Gastroesophageal sphincter (tissue), 3 donors: ENCODE measurements around the gene U2AF2.

ENCODE experiments used
- POLR2A ChIP-seq, 2 donors: fragments of 450-650 bp; IDR thresholded peaks; one replicate each; pipeline ENCODE4 v1.6.1; 2017; ENCODE audit warnings: antibody characterized with exemption in 2 of 2, mild to moderate bottlenecking in 2 of 2, moderate library complexity in 1 of 2
- TF ChIP-seq, protein P1 (sequence below), 4 experiments: fragments of 200-600 bp in 2 of 4; fragments of 450-650 bp in 2 of 4; sonication (generic) in 1 of 4; IDR thresholded peaks; one replicate each; pipeline ENCODE4 v1.5.1; 2017 to 2019; ENCODE audit warnings: antibody characterized with exemption in 4 of 4, mild to moderate bottlenecking in 2 of 4, moderate library complexity in 2 of 4

- TF ChIP-seq, protein P1, sequence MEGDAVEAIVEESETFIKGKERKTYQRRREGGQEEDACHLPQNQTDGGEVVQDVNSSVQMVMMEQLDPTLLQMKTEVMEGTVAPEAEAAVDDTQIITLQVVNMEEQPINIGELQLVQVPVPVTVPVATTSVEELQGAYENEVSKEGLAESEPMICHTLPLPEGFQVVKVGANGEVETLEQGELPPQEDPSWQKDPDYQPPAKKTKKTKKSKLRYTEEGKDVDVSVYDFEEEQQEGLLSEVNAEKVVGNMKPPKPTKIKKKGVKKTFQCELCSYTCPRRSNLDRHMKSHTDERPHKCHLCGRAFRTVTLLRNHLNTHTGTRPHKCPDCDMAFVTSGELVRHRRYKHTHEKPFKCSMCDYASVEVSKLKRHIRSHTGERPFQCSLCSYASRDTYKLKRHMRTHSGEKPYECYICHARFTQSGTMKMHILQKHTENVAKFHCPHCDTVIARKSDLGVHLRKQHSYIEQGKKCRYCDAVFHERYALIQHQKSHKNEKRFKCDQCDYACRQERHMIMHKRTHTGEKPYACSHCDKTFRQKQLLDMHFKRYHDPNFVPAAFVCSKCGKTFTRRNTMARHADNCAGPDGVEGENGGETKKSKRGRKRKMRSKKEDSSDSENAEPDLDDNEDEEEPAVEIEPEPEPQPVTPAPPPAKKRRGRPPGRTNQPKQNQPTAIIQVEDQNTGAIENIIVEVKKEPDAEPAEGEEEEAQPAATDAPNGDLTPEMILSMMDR (IDR thresholded peaks at IDR 0.05): no peak
- no peak for TF ChIP-seq POLR2A (IDR thresholded peaks at IDR 0.05)
Measured at GRCh38 chr19:55680339-55681130, 25.7 kb downstream of the U2AF2 start.
